Activated naive CD4-positive, alpha-beta T cell treated with anti-CD3 and anti-CD28 coated beads, Interleukin-2, amount 50 U/mL, for 72 hours (primary cell): ENCODE results near the gene SFSWAP. TPM values are rescaled to one million over a fixed set of nuclear protein-coding genes. Genes with fewer than 3 reads are reported as not detected.
"Not testable (repeated sequence)": the region's sequence is repeated elsewhere in the genome, so short reads cannot be mapped to it uniquely, and the experiment has no call there.

Experiments
- ATAC-seq, 2 donors: fragments of 150-1000 bp; cut with Tn5 transposase; 2 replicates each; pipeline ENCODE4 v1.10.0; 2021; ENCODE audit warnings: mild to moderate bottlenecking in 2 of 2, moderate library complexity in 2 of 2
- DNase-seq, 2 donors: peaks; one replicate each; pipeline ENCODE4 v3.0.0; 2021 to 2022; ENCODE audit warnings: low spot score in 2 of 2
- H3K27ac Mint-ChIP-seq, 2 donors: one replicate each; pipeline ENCODE4 v1.8.0; 2022; ENCODE audit warnings: mild to moderate bottlenecking in 2 of 2, mixed read lengths in 2 of 2
- H3K36me3 Mint-ChIP-seq, 2 donors: one replicate each; pipeline ENCODE4 v1.8.0; 2022; ENCODE audit warnings: mixed read lengths in 2 of 2
- H3K9me3 Mint-ChIP-seq, 2 donors: one replicate each; pipeline ENCODE4 v1.8.0; 2022; ENCODE audit warnings: mixed read lengths in 2 of 2
- total RNA-seq, 2 donors: library from RNA; stranded (reverse); gene quantifications; one replicate each; pipeline ENCODE4 v1.2.3, GENCODE V29; 2022

Gene SFSWAP
- total RNA-seq, 2 donors from 2014 or later, result 54.9 to 64.0 TPM

GRCh38 chr12:131737150-131737827 is 26.4 kb downstream of the SFSWAP start:
- Mint-ChIP-seq H3K27ac (peak overlapping the region in 1 of 2 donors; percentile 43), H3K36me3 (peaks cover 8 to 22% of the 10 kb centered on the region in 2 donors), H3K9me3 (no peaks in the 10 kb centered on the region)
- peak in 1 of 2 donors; percentile 3 for ATAC-seq
- no peak for DNase-seq

- DNase-seq (no peak), ATAC-seq (no peak)
- Mint-ChIP-seq H3K36me3 (peaks cover 17 to 25% of the 10 kb centered on the region in 2 donors), H3K9me3 (peaks cover 0 to 8% of the 10 kb centered on the region in 2 donors), H3K27ac (no peak overlapping the region)
Measured at GRCh38 chr12:131738196-131738595, 27.3 kb downstream of the SFSWAP start.

GRCh38 chr12:131740626-131741025 is 29.7 kb downstream of the SFSWAP start:
- Mint-ChIP-seq H3K9me3 (peaks cover 0 to 9% of the 10 kb centered on the region in 2 donors), H3K27ac (no peak overlapping the region), H3K36me3 (peaks cover 34 to 39% of the 10 kb centered on the region in 2 donors)
- DNase-seq (no peak), ATAC-seq (no peak)

GRCh38 chr12:131742761-131743160 is 31.9 kb downstream of the SFSWAP start:
- not testable (repeated sequence) for DNase-seq, ATAC-seq, H3K9me3 Mint-ChIP-seq, H3K27ac Mint-ChIP-seq
- peaks cover 39 to 40% of the 10 kb centered on the region in 2 donors for H3K36me3 Mint-ChIP-seq

GRCh38 chr12:131743410-131743809 is 32.5 kb downstream of the SFSWAP start:
- not testable (repeated sequence) for H3K27ac Mint-ChIP-seq, H3K9me3 Mint-ChIP-seq, ATAC-seq, DNase-seq
- peaks cover 39 to 40% of the 10 kb centered on the region in 2 donors for H3K36me3 Mint-ChIP-seq

- H3K9me3 Mint-ChIP-seq, H3K27ac Mint-ChIP-seq, ATAC-seq, DNase-seq: not testable (repeated sequence)
- H3K36me3 Mint-ChIP-seq, result peaks cover 39 to 40% of the 10 kb centered on the region in 2 donors
Measured at GRCh38 chr12:131743880-131744279, 33.0 kb downstream of the SFSWAP start.

- not testable (repeated sequence) for ATAC-seq, H3K9me3 Mint-ChIP-seq, DNase-seq
- H3K36me3 Mint-ChIP-seq, result peaks cover 39 to 40% of the 10 kb centered on the region in 2 donors
- peak overlapping the region in 1 of 2 donors; percentile 52 for H3K27ac Mint-ChIP-seq
Measured at GRCh38 chr12:131744675-131745074, 33.8 kb downstream of the SFSWAP start.

GRCh38 chr12:131745706-131746105 is 34.8 kb downstream of the SFSWAP start:
- peaks cover 0 to 9% of the 10 kb centered on the region in 2 donors for H3K9me3 Mint-ChIP-seq
- DNase-seq (no peak), ATAC-seq (no peak)
- no peak overlapping the region for H3K27ac Mint-ChIP-seq
- peaks cover 39 to 40% of the 10 kb centered on the region in 2 donors for H3K36me3 Mint-ChIP-seq

GRCh38 chr12:131747276-131748177 is 36.6 kb downstream of the SFSWAP start:
- Mint-ChIP-seq H3K36me3 (peaks cover 32 to 34% of the 10 kb centered on the region in 2 donors), H3K9me3 (peaks cover 0 to 7% of the 10 kb centered on the region in 2 donors)

GRCh38 chr12:131749618-131750315 is 38.9 kb downstream of the SFSWAP start:
- Mint-ChIP-seq H3K27ac (peak overlapping the region in 1 of 2 donors; percentile 5), H3K9me3 (no peaks in the 10 kb centered on the region), H3K36me3 (peaks cover 12 to 28% of the 10 kb centered on the region in 2 donors)
- ATAC-seq (no peak), DNase-seq (no peak)

More at GRCh38 chr12:131747276-131748177, 36.6 kb downstream of the SFSWAP start:
- DNase-seq (no peak), ATAC-seq (no peak)
- H3K27ac Mint-ChIP-seq, result peak overlapping the region; percentile 24 to 58

GRCh38 chr12:131751335-131751734 is 40.4 kb downstream of the SFSWAP start:
- ATAC-seq (no peak), DNase-seq (no peak)
- Mint-ChIP-seq H3K9me3 (no peaks in the 10 kb centered on the region), H3K27ac (no peak overlapping the region), H3K36me3 (peaks cover 18 to 35% of the 10 kb centered on the region in 2 donors)

GRCh38 chr12:131752451-131752850 is 41.6 kb downstream of the SFSWAP start:
- DNase-seq (no peak), ATAC-seq (no peak)
- peaks cover 19 to 35% of the 10 kb centered on the region in 2 donors for H3K36me3 Mint-ChIP-seq
- no peaks in the 10 kb centered on the region for H3K9me3 Mint-ChIP-seq
- peak overlapping the region in 1 of 2 donors; percentile 33 for H3K27ac Mint-ChIP-seq

GRCh38 chr12:131753005-131753404 is 42.1 kb downstream of the SFSWAP start:
- H3K9me3 Mint-ChIP-seq, result no peaks in the 10 kb centered on the region
- ATAC-seq (no peak), DNase-seq (no peak)
- H3K36me3 Mint-ChIP-seq, result peaks cover 18 to 35% of the 10 kb centered on the region in 2 donors
- no peak overlapping the region for H3K27ac Mint-ChIP-seq

- H3K36me3 Mint-ChIP-seq, result peaks cover 18 to 35% of the 10 kb centered on the region in 2 donors
- H3K27ac Mint-ChIP-seq, result no peak overlapping the region
- no peak for ATAC-seq
- DNase-seq, result no peak
- H3K9me3 Mint-ChIP-seq, result no peaks in the 10 kb centered on the region
Measured at GRCh38 chr12:131753757-131754156, 42.9 kb downstream of the SFSWAP start.

GRCh38 chr12:131754184-131754583 is 43.3 kb downstream of the SFSWAP start:
- Mint-ChIP-seq H3K36me3 (peaks cover 18 to 35% of the 10 kb centered on the region in 2 donors), H3K9me3 (no peaks in the 10 kb centered on the region), H3K27ac (peak overlapping the region in 1 of 2 donors; percentile 22)
- DNase-seq (no peak), ATAC-seq (no peak)

- peaks cover 18 to 35% of the 10 kb centered on the region in 2 donors for H3K36me3 Mint-ChIP-seq
- H3K9me3 Mint-ChIP-seq, result no peaks in the 10 kb centered on the region
- H3K27ac Mint-ChIP-seq, result no peak overlapping the region
- ATAC-seq (peak; percentile 44 to 80), DNase-seq (peak in 1 of 2 donors; percentile 20)
Measured at GRCh38 chr12:131755305-131756113, 44.6 kb downstream of the SFSWAP start.
